Measurements from ENCODE around the gene SPTAN1.

SPTAN1 gene

DNA sequence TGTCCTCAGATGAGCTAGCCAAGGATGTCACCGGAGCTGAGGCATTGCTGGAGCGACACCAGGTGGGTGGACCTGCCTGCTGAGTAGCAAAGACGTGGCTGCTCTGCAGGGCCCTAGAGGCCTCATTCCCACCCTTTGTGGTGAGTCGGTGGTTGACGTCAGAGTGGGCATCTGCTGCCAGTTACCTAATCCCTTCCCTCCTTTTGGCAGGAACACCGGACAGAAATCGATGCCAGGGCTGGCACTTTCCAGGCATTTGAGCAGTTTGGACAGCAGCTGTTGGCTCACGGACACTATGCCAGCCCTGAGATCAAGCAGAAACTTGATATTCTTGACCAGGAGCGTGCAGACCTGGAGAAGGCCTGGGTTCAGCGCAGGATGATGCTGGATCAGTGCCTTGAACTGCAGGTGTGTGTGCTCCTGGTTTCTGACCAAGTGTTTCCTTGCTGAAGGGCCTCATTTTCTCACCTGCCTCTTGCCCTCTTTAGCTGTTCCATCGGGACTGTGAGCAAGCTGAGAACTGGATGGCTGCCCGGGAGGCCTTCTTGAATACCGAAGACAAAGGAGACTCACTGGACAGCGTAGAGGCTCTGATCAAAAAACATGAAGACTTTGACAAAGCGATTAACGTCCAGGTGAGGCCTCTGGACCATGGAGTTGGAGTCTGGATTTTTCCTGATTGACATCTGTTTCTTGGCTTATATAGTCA is 55.4 kb downstream of the SPTAN1 start:
- DNase-seq (ENCODE audit: low spot score): peak; percentile 86

- DNase-seq (ENCODE audit: low spot score): peak; percentile 51
These were observed 58.5 kb downstream of the SPTAN1 start for GRCh38 chr9:128610897-128611296.

DNA sequence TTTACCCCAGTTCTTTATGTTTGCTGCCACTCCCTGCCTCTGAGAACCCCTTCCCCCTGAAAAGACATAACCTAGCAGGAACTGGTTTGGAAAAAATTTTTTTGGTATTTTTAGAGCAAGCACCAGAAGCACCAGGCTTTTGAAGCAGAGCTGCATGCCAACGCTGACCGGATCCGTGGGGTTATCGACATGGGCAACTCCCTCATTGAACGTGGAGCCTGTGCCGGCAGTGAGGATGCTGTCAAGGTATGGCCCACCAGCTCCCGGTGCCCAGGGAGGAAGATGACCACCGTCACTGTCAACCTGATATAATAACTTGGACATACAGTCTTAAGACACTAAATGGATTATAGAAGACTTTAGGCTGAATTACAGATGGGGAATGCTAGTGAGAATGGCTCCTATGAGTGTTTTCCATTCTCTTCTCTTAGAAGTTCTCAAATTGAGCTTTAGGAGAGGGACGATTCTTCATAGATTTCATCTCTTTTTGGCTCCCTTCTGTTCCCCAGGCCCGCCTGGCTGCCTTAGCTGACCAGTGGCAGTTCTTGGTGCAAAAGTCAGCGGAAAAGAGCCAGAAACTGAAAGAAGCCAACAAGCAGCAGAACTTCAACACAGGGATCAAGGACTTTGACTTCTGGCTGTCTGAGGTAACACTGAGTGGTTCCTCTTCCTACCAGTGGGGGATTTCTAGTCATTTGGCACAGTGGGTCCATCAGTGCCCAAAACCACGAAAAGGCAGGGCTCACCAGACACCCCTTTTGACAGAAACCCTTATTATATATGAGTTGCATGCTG is 59.4 kb downstream of the SPTAN1 start:
- no peak for DNase-seq (ENCODE audit: low spot score)

DNA sequence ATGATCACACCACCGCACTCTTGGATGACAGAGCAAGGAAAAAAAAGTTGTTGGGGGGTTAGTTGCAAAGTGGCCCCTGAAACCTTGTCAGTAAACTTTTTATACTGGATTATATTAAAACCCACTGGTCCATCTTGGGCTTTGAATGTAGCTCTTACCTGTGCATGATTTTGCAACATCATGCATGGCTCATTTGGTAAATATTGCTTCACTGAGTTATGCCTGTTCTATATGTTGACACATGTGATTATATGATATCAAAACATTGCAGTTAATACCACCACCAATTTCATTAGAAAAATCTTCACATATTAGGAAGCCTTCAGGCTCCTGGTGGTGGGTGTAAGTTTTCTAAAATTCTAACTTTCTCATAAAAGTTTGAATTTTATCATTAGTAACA is 62.3 kb downstream of the SPTAN1 start:
- DNase-seq (ENCODE audit: low spot score): no peak

- DNase-seq (ENCODE audit: low spot score): no peak
These were observed 63.2 kb downstream of the SPTAN1 start for GRCh38 chr9:128615571-128615970.

GRCh38 chr9:128617943-128618342 is 65.6 kb downstream of the SPTAN1 start:
- no peak for DNase-seq (ENCODE audit: low spot score)

GRCh38 chr9:128619127-128619526 is 66.7 kb downstream of the SPTAN1 start:
- no peak for DNase-seq (ENCODE audit: low spot score)

DNA sequence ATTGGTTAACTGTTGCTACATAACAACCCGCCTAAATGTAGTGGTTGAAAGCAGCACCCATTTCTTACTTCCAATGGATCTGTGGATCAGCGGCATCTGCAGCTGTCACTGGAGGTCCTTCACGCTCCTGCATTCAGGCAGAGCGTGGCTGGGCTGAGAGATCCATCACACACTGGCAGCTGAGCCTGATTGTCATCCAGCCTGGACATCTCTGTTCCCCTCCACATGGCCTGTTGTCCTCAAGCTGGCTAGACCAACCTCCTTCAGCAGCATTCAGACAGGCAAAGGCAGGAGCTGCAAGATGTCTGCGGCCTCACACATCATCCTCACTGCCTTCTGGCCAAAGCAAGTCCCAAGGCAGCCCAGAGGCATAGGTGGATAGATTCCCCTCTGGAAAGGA is 67.4 kb downstream of the SPTAN1 start:
- no peak for DNase-seq (ENCODE audit: low spot score)

DNA sequence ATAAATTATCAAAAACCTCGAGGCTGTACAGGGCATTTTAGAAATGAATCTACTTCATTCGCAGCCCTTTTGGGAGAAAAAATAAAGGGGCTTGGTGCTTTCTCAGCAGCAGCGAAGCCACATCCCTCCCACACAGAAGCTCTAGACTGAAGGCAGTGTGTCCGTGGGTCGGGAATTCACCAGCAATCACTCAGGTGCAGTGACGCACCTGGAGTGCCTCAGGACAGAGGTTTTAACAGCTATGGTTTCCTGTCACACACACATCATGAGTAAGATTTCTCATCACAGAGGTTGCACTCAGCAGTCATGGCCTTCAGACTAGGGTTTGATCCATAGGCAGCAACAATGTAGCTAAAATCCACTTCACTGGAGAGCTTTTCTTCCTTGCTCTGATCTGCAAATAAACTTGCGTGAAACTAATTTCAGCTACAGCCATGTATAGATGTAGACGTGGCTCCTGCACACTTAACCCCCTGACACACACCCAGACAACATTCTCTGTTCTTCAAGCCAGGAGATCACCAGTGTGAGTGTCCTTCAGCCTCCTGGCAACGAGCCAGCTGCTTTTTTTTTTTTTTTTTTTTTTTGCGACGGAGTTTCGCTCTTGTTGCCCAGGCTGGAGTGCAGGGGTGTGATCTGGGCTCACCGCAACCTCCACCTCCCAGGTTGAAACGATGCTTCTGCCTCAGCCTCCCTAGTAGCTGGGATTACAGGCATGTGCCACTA is 69.5 kb downstream of the SPTAN1 start:
- DNase-seq (ENCODE audit: low spot score): no peak

DNA sequence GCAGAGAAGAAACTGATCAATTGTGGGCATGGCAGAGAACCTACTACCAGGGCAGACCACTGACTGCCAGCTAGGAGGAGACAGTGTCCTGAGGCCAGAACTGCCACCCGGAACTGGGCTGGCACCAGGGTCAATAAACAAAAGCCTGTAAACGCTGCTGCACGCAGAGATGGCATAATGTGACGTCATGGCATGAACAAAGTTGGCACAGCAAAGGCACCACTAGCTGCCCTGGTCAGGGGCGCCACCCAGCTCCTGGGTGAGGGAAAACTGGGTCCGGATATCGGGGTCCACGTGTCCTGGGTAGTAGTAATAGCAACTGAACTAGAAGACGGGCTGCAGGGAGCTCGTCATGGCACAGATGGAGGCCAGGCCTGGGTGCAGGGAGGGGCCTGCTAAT is 72.2 kb downstream of the SPTAN1 start:
- no peak for DNase-seq (ENCODE audit: low spot score)

DNA sequence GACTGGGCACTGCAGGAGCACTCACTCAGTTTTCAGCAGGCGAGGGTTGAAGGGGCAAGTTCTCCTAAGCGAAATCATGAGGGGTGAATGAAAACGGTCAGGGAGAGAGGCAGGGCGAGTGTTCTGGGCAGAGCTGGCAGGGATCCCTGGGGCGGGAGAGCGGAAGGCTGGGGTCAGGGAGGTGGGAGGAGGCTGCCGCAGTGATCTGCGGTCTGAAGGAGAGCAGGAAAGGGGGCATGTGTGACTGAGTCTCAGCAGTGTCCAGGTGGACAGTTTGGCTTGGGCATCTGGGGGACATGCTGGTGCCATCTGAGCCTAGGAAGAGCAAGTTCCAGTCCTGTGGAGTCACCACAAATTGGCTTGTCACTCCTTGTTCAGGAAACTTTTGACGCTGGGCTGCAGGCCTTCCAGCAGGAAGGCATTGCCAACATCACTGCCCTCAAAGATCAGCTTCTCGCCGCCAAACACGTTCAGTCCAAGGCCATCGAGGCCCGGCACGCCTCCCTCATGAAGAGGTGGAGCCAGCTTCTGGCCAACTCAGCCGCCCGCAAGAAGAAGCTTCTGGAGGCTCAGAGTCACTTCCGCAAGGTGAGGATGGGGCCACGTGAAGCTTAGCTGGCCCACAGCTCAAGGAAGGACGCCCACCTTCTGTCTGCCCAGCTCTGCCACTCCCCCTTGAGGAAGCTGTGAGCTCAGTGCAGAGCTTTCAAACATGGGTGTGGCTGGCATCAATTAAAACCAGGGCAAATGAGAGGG is 73.2 kb downstream of the SPTAN1 start:
- DNase-seq (ENCODE audit: low spot score): no peak

DNA sequence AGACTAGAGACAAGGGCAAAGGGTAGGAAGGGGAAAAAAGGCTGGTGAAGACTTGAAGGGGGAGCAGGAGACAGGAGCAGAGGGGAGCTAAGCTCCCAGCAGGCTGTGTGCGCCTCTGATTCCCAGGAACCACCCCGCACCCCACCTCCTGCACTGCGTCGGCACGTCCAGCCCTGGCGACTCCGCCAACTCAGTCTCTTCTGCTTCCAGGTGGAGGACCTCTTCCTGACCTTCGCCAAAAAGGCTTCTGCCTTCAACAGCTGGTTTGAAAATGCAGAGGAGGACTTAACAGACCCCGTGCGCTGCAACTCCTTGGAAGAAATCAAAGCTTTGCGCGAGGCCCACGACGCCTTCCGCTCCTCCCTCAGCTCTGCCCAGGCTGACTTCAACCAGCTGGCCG is 73.8 kb downstream of the SPTAN1 start:
- no peak for DNase-seq (ENCODE audit: low spot score)

GRCh38 chr9:128627127-128627715 is 74.8 kb downstream of the SPTAN1 start:
- DNase-seq (ENCODE audit: low spot score): no peak

- DNase-seq (ENCODE audit: low spot score): no peak
These were observed 75.5 kb downstream of the SPTAN1 start for GRCh38 chr9:128627906-128628305.

DNA sequence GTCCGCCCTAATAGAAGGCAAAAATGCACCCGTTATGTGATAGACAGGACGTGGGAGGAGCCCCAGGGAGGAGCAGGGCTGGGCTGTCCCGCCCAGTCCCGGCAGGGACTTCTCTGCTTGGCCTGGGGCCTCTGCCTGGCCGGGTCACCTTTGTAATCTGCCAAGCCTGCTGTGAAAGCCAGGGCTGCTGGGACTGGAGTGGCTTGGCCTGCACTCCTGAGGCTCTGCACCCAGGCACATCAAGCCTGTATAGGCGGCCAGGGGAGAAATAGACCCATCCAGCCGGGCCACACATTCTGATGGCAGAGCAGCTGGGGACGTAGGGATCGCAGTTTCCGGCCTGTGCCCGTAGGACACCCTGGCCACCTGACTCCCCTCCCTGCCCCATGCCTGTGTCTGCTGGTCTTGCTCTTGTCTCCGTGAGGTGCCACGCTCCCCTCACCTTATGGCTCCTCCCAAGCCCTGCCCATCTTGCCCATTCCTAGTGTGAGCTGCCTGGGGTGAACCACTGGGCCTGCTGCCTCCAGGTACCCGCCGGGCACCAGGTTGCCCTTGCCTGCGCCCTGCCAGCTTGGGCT is 76.2 kb downstream of the SPTAN1 start:
- DNase-seq (ENCODE audit: low spot score): peak; percentile 34

DNA sequence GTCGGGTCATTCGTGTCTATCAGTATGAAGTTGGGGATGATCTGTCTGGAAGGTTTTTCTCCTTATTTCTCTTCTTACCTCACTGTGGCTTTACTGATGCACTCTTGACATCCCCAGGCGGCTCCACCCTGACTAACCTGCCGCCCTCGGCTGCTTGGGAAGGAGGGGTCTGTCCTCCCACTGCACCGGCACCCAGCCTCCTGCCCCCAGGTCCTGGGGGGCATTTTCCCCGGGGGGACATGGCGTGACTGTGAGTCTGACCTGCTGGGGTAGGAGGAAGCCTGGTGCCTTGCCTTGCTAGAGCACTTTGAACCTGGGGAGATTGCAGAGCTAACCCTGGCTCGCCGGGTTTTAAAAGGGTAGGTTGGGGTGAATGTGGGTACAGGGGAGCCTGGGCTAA is 76.7 kb downstream of the SPTAN1 start:
- DNase-seq (ENCODE audit: low spot score): no peak

DNA sequence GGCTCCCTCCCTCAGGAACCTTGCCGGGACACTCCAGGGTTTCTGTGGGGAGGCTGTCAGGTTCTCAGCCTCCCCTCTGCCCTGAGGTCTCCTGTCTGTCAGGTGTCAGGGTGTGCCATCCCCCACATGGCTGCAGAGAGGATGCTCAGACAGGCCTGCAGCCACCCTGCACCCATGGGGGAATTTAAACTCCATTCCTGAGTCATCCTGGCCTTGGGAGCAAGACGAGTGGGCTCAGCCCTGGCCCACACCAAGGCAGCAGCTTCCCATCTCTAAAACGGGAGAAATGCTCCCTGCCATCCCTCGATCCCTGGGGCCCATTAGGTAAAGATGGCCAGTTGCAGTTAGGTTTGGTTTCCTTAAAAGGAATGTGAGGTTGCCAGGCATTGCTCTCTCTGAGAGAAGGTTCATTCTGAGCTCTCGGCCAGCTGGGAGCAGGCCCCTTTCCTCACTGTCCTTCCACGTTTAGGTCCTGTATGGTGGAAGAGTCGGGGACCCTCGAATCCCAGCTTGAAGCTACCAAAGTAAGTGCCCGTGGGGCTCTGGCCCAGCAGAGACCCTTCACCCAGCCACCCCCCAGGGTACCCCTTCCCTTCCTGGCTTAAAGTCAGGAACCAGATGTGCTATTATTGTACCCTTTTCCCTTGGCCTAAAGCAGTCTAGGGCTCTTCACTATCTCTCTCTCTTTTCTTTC is 77.6 kb downstream of the SPTAN1 start:
- no peak for DNase-seq (ENCODE audit: low spot score)

DNA sequence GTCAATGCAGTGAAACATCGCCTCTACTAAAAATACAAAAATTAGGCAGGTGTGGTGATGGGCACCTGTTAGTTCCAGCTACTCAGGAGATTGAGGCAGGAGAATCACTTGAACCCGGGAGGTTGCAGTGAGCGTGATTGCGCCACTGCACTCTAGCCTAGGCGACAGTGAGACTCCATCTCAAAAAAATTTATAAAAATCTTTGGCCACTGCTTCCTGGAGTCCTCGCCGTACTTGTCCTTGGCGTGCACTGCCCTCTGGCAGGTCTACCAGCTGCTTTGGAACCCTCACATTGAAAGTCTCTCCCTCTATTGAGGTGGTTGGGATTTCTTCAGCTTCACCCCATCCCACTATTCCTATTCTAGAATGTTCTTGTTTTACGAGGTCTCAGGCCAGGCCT is 79.2 kb downstream of the SPTAN1 start:
- no peak for DNase-seq (ENCODE audit: low spot score)

GRCh38 chr9:128632066-128632465 is 79.7 kb downstream of the SPTAN1 start:
- no peak for DNase-seq (ENCODE audit: low spot score)

DNA sequence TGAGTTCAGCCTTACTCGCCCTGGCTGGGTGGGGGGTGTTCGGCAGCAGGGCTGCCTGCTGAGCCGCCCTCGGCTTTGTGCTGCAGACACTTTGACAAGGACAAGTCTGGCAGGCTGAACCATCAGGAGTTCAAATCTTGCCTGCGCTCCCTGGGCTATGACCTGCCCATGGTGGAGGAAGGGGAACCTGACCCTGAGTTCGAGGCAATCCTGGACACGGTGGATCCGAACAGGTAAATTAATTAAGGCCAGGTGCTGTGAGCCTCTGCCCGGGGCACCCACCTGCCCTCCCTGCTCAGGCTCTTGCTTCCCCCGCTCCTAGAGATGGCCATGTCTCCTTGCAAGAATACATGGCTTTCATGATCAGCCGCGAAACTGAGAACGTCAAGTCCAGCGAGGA is 80.1 kb downstream of the SPTAN1 start:
- DNase-seq (ENCODE audit: low spot score): no peak

DNA sequence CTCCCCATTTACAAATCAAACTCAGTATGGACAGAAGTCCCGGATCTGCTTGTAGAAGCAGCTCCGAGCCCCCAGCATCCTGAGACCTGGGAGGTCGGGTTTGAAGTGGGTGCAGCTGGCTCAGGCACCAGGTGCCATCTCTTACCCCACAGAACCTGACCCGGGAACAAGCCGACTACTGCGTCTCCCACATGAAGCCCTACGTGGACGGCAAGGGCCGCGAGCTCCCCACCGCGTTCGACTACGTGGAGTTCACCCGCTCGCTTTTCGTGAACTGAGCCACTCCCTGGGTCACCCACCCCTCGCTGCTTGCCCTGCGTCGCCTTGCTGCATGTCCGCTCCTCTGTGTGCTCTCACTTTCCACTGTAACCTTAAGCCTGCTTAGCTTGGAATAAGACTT is 80.7 kb downstream of the SPTAN1 start:
- DNase-seq (ENCODE audit: low spot score): no peak

All from pons (tissue), 1 donor.